Left lung (tissue), 14 donors: ENCODE data around the gene PLCD4. TPM values are rescaled to one million over a fixed set of nuclear protein-coding genes. Genes with fewer than 3 reads are reported as not detected.

Experiments
- ATAC-seq: fragments of 200-7000 bp; cut with Tn5 transposase; one replicate; pipeline ENCODE4 v1.9.1; 2020; ENCODE audit warnings: moderate library complexity
- DNase-seq, 4 donors: peaks; one replicate each; pipeline ENCODE4 v3.0.0-alpha.2; 2013 to 2020
- H3K27ac ChIP-seq, 2 donors: fragments of 200-600 bp; sonication (generic) in 1 of 2; one replicate each; pipeline versions ENCODE4 v1.5.0 to v1.8.0; 2020 to 2021
- H3K27me3 ChIP-seq, 2 donors: fragments of 200-600 bp; sonication (generic) in 1 of 2; one replicate each; pipeline versions ENCODE4 v1.5.0 to v1.8.0; 2020 to 2021
- H3K36me3 ChIP-seq, 2 donors: fragments of 200-600 bp; sonication (generic) in 1 of 2; one replicate each; pipeline versions ENCODE4 v1.5.0 to v1.8.0; 2020 to 2021
- H3K4me1 ChIP-seq, 2 donors: fragments of 200-600 bp; one replicate each; pipeline ENCODE4 v1.8.0; 2021
- H3K4me3 ChIP-seq, 2 donors: fragments of 200-600 bp; sonication (generic) in 1 of 2; one replicate each; pipeline versions ENCODE4 v1.5.0 to v1.8.0; 2020 to 2021; ENCODE audit warnings: mild to moderate bottlenecking in 1 of 2
- H3K9me3 ChIP-seq, 2 donors: fragments of 200-600 bp; sonication (generic) in 1 of 2; one replicate each; pipeline versions ENCODE4 v1.5.0 to v1.8.0; 2020 to 2021
- CTCF ChIP-seq, 2 donors: fragments of 200-600 bp; sonication (generic) in 1 of 2; IDR thresholded peaks; one replicate each; pipeline versions ENCODE4 v1.5.0 to v1.8.0; 2021; ENCODE audit warnings: antibody characterized with exemption in 2 of 2
- intact Hi-C, 2 donors: fragments of 100-400 bp; cut with DNase I; formaldehyde crosslinking; loops; one replicate each; pipeline versions ENCODE4 v1.11.2 to v1.14.2; 2022
- long read RNA-seq, 12 donors: library from polyadenylated mRNA in 2 of 12; unstranded in 2 of 12; transcript quantifications; one replicate each; pipeline ENCODE4 v2.0.0 and lab custom pipeline, GENCODE V29; 2019 to 2026
- polyA plus RNA-seq, 6 donors: library from polyadenylated mRNA; unstranded; fragments of 120-200 nt; gene quantifications; one replicate each; pipeline ENCODE4 v1.2.1, GENCODE V29; 2013; ENCODE audit not compliant: insufficient read length in 6 of 6
- total RNA-seq, 2 donors: library from RNA; stranded (reverse); fragmentation: NEBNext Ultra II Directional; extraction: Animal tissue kit (Norgen Biotek cat#: 25700); gene quantifications; one replicate each; pipeline ENCODE4 v1.2.1, GENCODE V29; 2021
- donor health status: DM: no; HTN: yes; CAD: no.
- donor health status: DM: no; HTN: no; CAD: no.

Gene PLCD4
- total RNA-seq (1 to 10 TPM in 1 of 2 donors, under 1 TPM in 1; 0.89 to 1.5 TPM), polyA plus RNA-seq (10 to 100 TPM in 4 of 6 donors, 1 to 10 TPM in 2; 10.0 to 13.5 (median 11.4) TPM)
- long read RNA-seq, donor 1 = 0 reads
- long read RNA-seq, donor 2 = 0 reads
- long read RNA-seq, donor 3, partial matches to known transcripts = 0 of 1 reads
- long read RNA-seq, donor 3, other reads (novel, unspliced or antisense) = 0 of 1 reads
- long read RNA-seq, donor 4, partial matches to known transcripts = 0 of 1 reads
- long read RNA-seq, donor 4, other reads (novel, unspliced or antisense) = 1 of 1 reads
- long read RNA-seq, donor 5, partial matches to known transcripts = 10 of 10 reads
- long read RNA-seq, donor 5, other reads (novel, unspliced or antisense) = 0 of 10 reads
- long read RNA-seq, donor 6, partial matches to known transcripts = 0 of 1 reads
- long read RNA-seq, donor 6, other reads (novel, unspliced or antisense) = 0 of 1 reads
- long read RNA-seq, donor 7, partial matches to known transcripts = 0 of 2 reads
- long read RNA-seq, donor 7, other reads (novel, unspliced or antisense) = 0 of 2 reads
- long read RNA-seq, donor 8 = 0 reads
- long read RNA-seq, donor 9 = 0 reads
- long read RNA-seq, donor 10 = 0 reads
- long read RNA-seq, donor 11 = 0 reads
- long read RNA-seq, donor 12 = 0 reads

- Histone ChIP-seq H3K27me3 (no peaks in the 10 kb centered on the region), H3K4me3 (no peak within 1 kb of the TSS), H3K36me3 (no peaks in the 10 kb centered on the region), H3K4me1 (peaks cover 0 to 11% of the 10 kb centered on the region in 2 donors), H3K9me3 (no peaks in the 10 kb centered on the region), H3K27ac (peak within 1 kb of the TSS in 1 of 2 donors; percentile 53)
- intact Hi-C loops = no loop called here
- DNase-seq (peak in 3 of 4 donors; percentile 38 to 60 (median 39)), ATAC-seq (peak; percentile 85)
- no peak for TF ChIP-seq CTCF (IDR thresholded peaks at IDR 0.05)
Observed at GRCh38 chr2:218607436-218608115, at the start of gene PLCD4. Gene PLCD4 (plus strand): TSS chr2:218607899. CDS start chr2:218615740, 7,841 bp downstream.

DNA sequence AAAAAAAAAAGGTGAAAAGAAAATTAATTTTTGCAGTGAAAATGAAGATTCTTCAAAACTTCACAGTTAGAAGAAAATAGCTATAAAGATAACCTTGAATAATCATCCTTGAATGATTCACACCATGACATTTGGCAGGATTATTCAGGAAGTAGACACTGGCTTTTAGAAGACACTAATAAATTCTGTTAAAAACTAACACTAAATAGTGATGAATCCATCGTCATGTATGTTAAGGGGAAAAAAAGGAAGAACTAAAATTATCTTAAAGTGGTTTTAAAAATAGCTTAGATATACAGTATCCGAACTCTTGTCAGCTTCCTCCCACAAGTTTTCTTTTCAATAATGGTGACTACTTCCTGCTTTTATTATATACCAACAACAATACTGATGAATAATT lies 49.8 kb upstream of the PLCD4 start:
- Histone ChIP-seq H3K36me3 (peaks cover 0 to 72% of the 10 kb centered on the region in 2 donors), H3K4me1 (no peaks in the 10 kb centered on the region), H3K4me3 (no peak overlapping the region), H3K27ac (no peak overlapping the region), H3K9me3 (no peaks in the 10 kb centered on the region), H3K27me3 (no peaks in the 10 kb centered on the region)
- intact Hi-C loops = no loop called here
- ATAC-seq = no peak
- no peak for DNase-seq
- no peak for TF ChIP-seq CTCF (IDR thresholded peaks at IDR 0.05)

DNA sequence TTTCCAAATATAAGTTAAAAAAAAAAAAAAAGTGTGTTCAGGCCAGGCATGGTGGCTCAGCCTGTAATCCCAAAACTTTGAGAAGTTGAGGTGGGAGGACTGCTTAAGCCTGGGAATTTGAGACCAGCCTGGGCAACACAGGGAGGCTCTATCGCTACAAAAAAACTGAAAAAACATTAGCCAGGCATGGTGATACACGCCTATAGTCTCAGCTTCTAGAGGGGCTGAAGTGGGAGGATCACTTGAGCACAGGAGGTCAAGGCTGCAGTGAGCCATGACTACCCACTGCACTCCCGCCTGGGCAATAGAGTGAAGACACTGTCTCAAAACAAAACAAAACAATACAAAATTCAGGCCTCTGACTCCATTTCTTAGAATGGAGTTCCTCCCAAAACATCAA lies 48.7 kb upstream of the PLCD4 start:
- H3K36me3 ChIP-seq = peaks cover 0 to 63% of the 10 kb centered on the region in 2 donors
- TF ChIP-seq CTCF (IDR thresholded peaks at IDR 0.05) = no peak
- no peak overlapping the region for H3K27ac ChIP-seq
- H3K4me3 ChIP-seq = no peak overlapping the region
- intact Hi-C loops = no loop called here
- no peaks in the 10 kb centered on the region for H3K9me3 ChIP-seq
- DNase-seq = no peak
- H3K27me3 ChIP-seq = no peaks in the 10 kb centered on the region
- no peak for ATAC-seq
- no peaks in the 10 kb centered on the region for H3K4me1 ChIP-seq

GRCh38 chr2:218564056-218564455 lies 43.6 kb upstream of the PLCD4 start:
- intact Hi-C loops = no loop called here
- no peak for ATAC-seq
- TF ChIP-seq CTCF (IDR thresholded peaks at IDR 0.05) = no peak

DNA sequence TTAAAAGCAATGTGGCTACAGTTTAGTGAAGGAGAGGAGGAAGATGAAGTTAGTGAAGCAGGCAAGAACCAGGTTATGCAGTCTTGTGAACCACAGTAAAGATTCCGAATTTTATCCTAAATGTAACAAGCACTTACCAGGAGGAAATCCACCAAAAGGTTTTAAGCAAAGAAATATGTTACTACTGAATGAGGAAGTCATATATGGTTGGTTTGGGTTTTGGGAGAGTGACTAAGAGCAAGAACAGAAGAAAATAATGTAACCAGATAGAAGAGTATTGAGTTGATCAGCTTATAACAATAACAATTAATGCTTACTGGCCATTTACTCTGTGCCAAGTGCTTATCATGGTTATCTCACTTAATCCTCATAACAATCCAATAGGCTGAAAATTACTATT lies 41.4 kb upstream of the PLCD4 start:
- intact Hi-C loops = no loop called here
- Histone ChIP-seq H3K4me1 (peaks cover 24 to 39% of the 10 kb centered on the region in 2 donors), H3K4me3 (no peak overlapping the region), H3K36me3 (peaks cover 0 to 17% of the 10 kb centered on the region in 2 donors), H3K9me3 (no peaks in the 10 kb centered on the region), H3K27me3 (no peaks in the 10 kb centered on the region), H3K27ac (no peak overlapping the region)
- no peak for TF ChIP-seq CTCF (IDR thresholded peaks at IDR 0.05)
- DNase-seq (no peak), ATAC-seq (no peak)

More at GRCh38 chr2:218564056-218564455, 43.6 kb upstream of the PLCD4 start:
- H3K27ac ChIP-seq = no peak overlapping the region
- H3K4me1 ChIP-seq = peaks cover 8 to 20% of the 10 kb centered on the region in 2 donors
- H3K27me3 ChIP-seq = no peaks in the 10 kb centered on the region
- H3K36me3 ChIP-seq = peaks cover 0 to 40% of the 10 kb centered on the region in 2 donors
- no peaks in the 10 kb centered on the region for H3K9me3 ChIP-seq
- H3K4me3 ChIP-seq = no peak overlapping the region
- DNase-seq = no peak
